GM23338 (cell line): Measurements from ENCODE around the gene DPYD. TPM values are rescaled to one million over a fixed set of nuclear protein-coding genes. Genes with fewer than 3 reads are reported as not detected.

ENCODE experiments used
- ATAC-seq: fragments of 200-7000 bp; cut with Tn5 transposase; 3 replicates; pipeline ENCODE4 v1.9.1; 2020
- DNase-seq: peaks from one replicate; pipeline ENCODE4 v3.0.0-alpha.2; 2015; ENCODE audit warnings: low spot score
- H2AFZ ChIP-seq: fragments of 200-600 bp; sonication (generic); 2 replicates; pipeline ENCODE4 v1.8.0; 2016; ENCODE audit warnings: antibody characterized with exemption, mild to moderate bottlenecking, moderate library complexity
- H3F3A ChIP-seq: fragments of 200-600 bp; sonication (generic); replicated peaks from 2 replicates; pipeline ENCODE4 v1.8.0; 2017; ENCODE audit warnings: antibody characterized with exemption, mixed run types, low read depth
- H3K27ac ChIP-seq: fragments of 200-600 bp; sonication (generic); 2 replicates; pipeline ENCODE4 v1.6.1; 2016; ENCODE audit warnings: low read depth
- H3K27me3 ChIP-seq: fragments of 200-600 bp; sonication (generic); 2 replicates; pipeline ENCODE4 v1.8.0; 2016; ENCODE audit warnings: mild to moderate bottlenecking, mixed run types, moderate library complexity; ENCODE audit not compliant: insufficient read depth
- H3K36me3 ChIP-seq: fragments of 200-600 bp; sonication (generic); 2 replicates; pipeline ENCODE4 v1.8.0; 2016; ENCODE audit warnings: mild to moderate bottlenecking; ENCODE audit not compliant: insufficient read depth
- H3K4me1 ChIP-seq: fragments of 200-600 bp; sonication (generic); 2 replicates; pipeline ENCODE4 v1.8.0; 2016; ENCODE audit warnings: mild to moderate bottlenecking, moderate library complexity; ENCODE audit not compliant: insufficient read depth
- H3K4me2 ChIP-seq: fragments of 200-600 bp; sonication (generic); 2 replicates; pipeline ENCODE4 v1.7.1; 2017; ENCODE audit warnings: mixed run types
- H3K4me3 ChIP-seq: fragments of 200-600 bp; sonication (generic); 2 replicates; pipeline ENCODE4 v1.6.1; 2016; ENCODE audit warnings: mixed run types
- H3K79me2 ChIP-seq: fragments of 200-600 bp; sonication (generic); replicated peaks from 2 replicates; pipeline ENCODE4 v1.8.0; 2017; ENCODE audit warnings: mild to moderate bottlenecking; ENCODE audit not compliant: insufficient read depth
- H3K9me2 ChIP-seq: fragments of 200-600 bp; sonication (generic); 2 replicates; pipeline ENCODE4 v1.8.0; 2017; ENCODE audit not compliant: insufficient read depth
- H4K20me1 ChIP-seq: fragments of 200-600 bp; sonication (generic); replicated peaks from 2 replicates; pipeline ENCODE4 v1.8.0; 2017; ENCODE audit warnings: mild to moderate bottlenecking; ENCODE audit not compliant: insufficient read depth
- H3K27ac Mint-ChIP-seq: 2 replicates; pipeline ENCODE4 v1.8.0; 2020; ENCODE audit warnings: inconsistent platforms, mild to moderate bottlenecking, moderate library complexity, mixed read lengths
- H3K27me3 Mint-ChIP-seq: 3 replicates; pipeline ENCODE4 v1.8.0; 2022; ENCODE audit warnings: low read depth, mild to moderate bottlenecking, moderate library complexity, mixed read lengths, inconsistent platforms; ENCODE audit not compliant: insufficient read depth, poor library complexity
- H3K36me3 Mint-ChIP-seq: 3 replicates; pipeline ENCODE4 v1.8.0; 2021; ENCODE audit warnings: low read depth, mild to moderate bottlenecking, inconsistent platforms, moderate library complexity, mixed read lengths
- H3K4me1 Mint-ChIP-seq: 3 replicates; pipeline ENCODE4 v1.8.0; 2020; ENCODE audit warnings: mild to moderate bottlenecking, inconsistent platforms, mixed read lengths
- H3K4me3 Mint-ChIP-seq: 3 replicates; pipeline ENCODE4 v1.8.0; 2021; ENCODE audit warnings: moderate library complexity, mild to moderate bottlenecking, inconsistent platforms, mixed read lengths
- H3K9me3 Mint-ChIP-seq: 3 replicates; pipeline ENCODE4 v1.8.0; 2020; ENCODE audit warnings: moderate library complexity, mild to moderate bottlenecking, inconsistent platforms, mixed read lengths
- CREB1 ChIP-seq: fragments of 250-450 bp; sonication (Bioruptor Pico); IDR thresholded peaks from 2 replicates; pipeline ENCODE4 v1.5.0; 2020; ENCODE audit warnings: low read depth, mild to moderate bottlenecking, moderate library complexity
- CTCF ChIP-seq, 2 experiments: fragments of 200-600 bp in 1 of 2; sonication (generic) in 1 of 2; conservative IDR thresholded peaks; 2 replicates each; pipeline versions ENCODE4 v1.5.1 to v1.6.1; 2016 to 2017; ENCODE audit warnings: antibody characterized with exemption in 2 of 2, low read depth in 2 of 2, mild to moderate bottlenecking in 2 of 2, moderate library complexity in 1 of 2
- EZH2 ChIP-seq: fragments of 200-600 bp; sonication (generic); IDR thresholded peaks from one replicate; pipeline ENCODE4 v1.8.0; 2017; ENCODE audit warnings: antibody characterized with exemption, mild to moderate bottlenecking, low read depth; ENCODE audit not compliant: unreplicated experiment
- EZH2phosphoT487 ChIP-seq: fragments of 200-600 bp; sonication (generic); IDR thresholded peaks from one replicate; pipeline ENCODE4 v1.8.1; 2018; ENCODE audit warnings: antibody characterized with exemption; ENCODE audit not compliant: unreplicated experiment
- JUNB ChIP-seq: IDR thresholded peaks from one replicate; pipeline ENCODE4 v1.6.1; 2016; ENCODE audit warnings: antibody characterized with exemption; ENCODE audit not compliant: unreplicated experiment
- NANOG ChIP-seq: IDR thresholded peaks from 2 replicates; pipeline ENCODE4 v1.6.1; 2016; ENCODE audit warnings: antibody characterized with exemption, borderline replicate concordance
- POLR2AphosphoS5 ChIP-seq: IDR thresholded peaks from 2 replicates; pipeline ENCODE4 v1.6.1; 2016; ENCODE audit warnings: antibody characterized with exemption, low read depth
- STAT1 ChIP-seq: IDR thresholded peaks from one replicate; pipeline ENCODE4 v1.6.1; 2016; ENCODE audit warnings: antibody characterized with exemption; ENCODE audit not compliant: unreplicated experiment
- ZNF114 ChIP-seq: fragments of 250-450 bp; sonication (Bioruptor Pico); IDR thresholded peaks from 2 replicates; pipeline ENCODE4 v1.5.0; 2020; ENCODE audit warnings: mild to moderate bottlenecking, moderate library complexity
- ZNF331 ChIP-seq: fragments of 250-450 bp; sonication (Bioruptor Pico); IDR thresholded peaks from 2 replicates; pipeline ENCODE4 v1.5.0; 2020; ENCODE audit warnings: low read depth, mild to moderate bottlenecking, moderate library complexity
- ZNF462 ChIP-seq: fragments of 250-450 bp; sonication (Bioruptor Pico); IDR thresholded peaks from 2 replicates; pipeline ENCODE4 v1.5.0; 2020; ENCODE audit warnings: mild to moderate bottlenecking, moderate library complexity
- polyA plus RNA-seq: library from polyadenylated mRNA; unstranded; fragments of >200 nt; fragmentation: Nextera tagmentation; extraction: Ambion mirVana; gene quantifications from 2 replicates; pipeline ENCODE4 v1.2.1, GENCODE V29; 2016
- total RNA-seq: library from RNA; depleted of rRNA; stranded (reverse); fragments of >200 nt; shearing (Covaris generic); gene quantifications from 2 replicates; pipeline ENCODE4 v1.2.3, GENCODE V29; 2014
- TF ChIP-seq, protein P1 (sequence below): IDR thresholded peaks from one replicate; pipeline ENCODE4 v1.6.1; 2018; ENCODE audit warnings: antibody characterized with exemption; ENCODE audit not compliant: unreplicated experiment
- TF ChIP-seq, protein P2 (sequence below): IDR thresholded peaks from 2 replicates; pipeline ENCODE4 v1.6.1; 2016; ENCODE audit warnings: antibody characterized with exemption

The DPYD gene
- total and polyA plus RNA-seq, 2 experiments from 2014 or later: 0.50 to 1.6 TPM

GRCh38 chr1:97812076-97812475, 108.8 kb downstream of the DPYD start:
- Histone ChIP-seq H3K4me1 (no peaks in the 10 kb centered on the region), H3K4me3 (no peak overlapping the region), H3K27me3 (0 out of 2 replicates have a peak, but pooled peaks cover 5% of the 10 kb centered on the region), H2AFZ (no peak overlapping the region), H4K20me1 (no peaks in the 10 kb centered on the region), H3K4me2 (no peak overlapping the region), H3K9me2 (no peaks in the 10 kb centered on the region), H3K79me2 (no peaks in the 10 kb centered on the region), H3F3A (no peaks in the 10 kb centered on the region), H3K36me3 (no peaks in the 10 kb centered on the region), H3K27ac (no peak overlapping the region)
- H3K4me1 Mint-ChIP-seq: peaks cover 6% of the 10 kb centered on the region; the same call in 2 of the 3 replicates
- no peak overlapping the region for H3K4me3 Mint-ChIP-seq
- H3K36me3 Mint-ChIP-seq: no peaks in the 10 kb centered on the region; the same call in 2 of the 3 replicates
- DNase-seq (no peak), ATAC-seq (no peak)
- no peak overlapping the region for H3K27ac Mint-ChIP-seq
- H3K27me3 Mint-ChIP-seq: no peaks in the 10 kb centered on the region
- TF ChIP-seq ZNF462 (CRISPR knock-in tag) (no peak), STAT1 (no peak), ZNF114 (no peak), CTCF (conservative IDR thresholded peaks at IDR 0.05; ENCODE audit: low read depth in 2 of 2) (no peak), EZH2 (no peak), NANOG (no peak), POLR2AphosphoS5 (no peak), EZH2phosphoT487 (no peak), ZNF331 (no peak), JUNB (no peak), CREB1 (CRISPR knock-in tag) (no peak)
- TF ChIP-seq, protein P1, sequence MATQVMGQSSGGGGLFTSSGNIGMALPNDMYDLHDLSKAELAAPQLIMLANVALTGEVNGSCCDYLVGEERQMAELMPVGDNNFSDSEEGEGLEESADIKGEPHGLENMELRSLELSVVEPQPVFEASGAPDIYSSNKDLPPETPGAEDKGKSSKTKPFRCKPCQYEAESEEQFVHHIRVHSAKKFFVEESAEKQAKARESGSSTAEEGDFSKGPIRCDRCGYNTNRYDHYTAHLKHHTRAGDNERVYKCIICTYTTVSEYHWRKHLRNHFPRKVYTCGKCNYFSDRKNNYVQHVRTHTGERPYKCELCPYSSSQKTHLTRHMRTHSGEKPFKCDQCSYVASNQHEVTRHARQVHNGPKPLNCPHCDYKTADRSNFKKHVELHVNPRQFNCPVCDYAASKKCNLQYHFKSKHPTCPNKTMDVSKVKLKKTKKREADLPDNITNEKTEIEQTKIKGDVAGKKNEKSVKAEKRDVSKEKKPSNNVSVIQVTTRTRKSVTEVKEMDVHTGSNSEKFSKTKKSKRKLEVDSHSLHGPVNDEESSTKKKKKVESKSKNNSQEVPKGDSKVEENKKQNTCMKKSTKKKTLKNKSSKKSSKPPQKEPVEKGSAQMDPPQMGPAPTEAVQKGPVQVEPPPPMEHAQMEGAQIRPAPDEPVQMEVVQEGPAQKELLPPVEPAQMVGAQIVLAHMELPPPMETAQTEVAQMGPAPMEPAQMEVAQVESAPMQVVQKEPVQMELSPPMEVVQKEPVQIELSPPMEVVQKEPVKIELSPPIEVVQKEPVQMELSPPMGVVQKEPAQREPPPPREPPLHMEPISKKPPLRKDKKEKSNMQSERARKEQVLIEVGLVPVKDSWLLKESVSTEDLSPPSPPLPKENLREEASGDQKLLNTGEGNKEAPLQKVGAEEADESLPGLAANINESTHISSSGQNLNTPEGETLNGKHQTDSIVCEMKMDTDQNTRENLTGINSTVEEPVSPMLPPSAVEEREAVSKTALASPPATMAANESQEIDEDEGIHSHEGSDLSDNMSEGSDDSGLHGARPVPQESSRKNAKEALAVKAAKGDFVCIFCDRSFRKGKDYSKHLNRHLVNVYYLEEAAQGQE: no peak
- TF ChIP-seq, protein P2, sequence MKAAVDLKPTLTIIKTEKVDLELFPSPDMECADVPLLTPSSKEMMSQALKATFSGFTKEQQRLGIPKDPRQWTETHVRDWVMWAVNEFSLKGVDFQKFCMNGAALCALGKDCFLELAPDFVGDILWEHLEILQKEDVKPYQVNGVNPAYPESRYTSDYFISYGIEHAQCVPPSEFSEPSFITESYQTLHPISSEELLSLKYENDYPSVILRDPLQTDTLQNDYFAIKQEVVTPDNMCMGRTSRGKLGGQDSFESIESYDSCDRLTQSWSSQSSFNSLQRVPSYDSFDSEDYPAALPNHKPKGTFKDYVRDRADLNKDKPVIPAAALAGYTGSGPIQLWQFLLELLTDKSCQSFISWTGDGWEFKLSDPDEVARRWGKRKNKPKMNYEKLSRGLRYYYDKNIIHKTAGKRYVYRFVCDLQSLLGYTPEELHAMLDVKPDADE: no peak
- H3K9me3 Mint-ChIP-seq: no peaks in the 10 kb centered on the region
